Renal cortex interstitium (tissue), 11 donors: ENCODE results near the gene PTTG1IP. TPM values are rescaled to one million over a fixed set of nuclear protein-coding genes. Genes with fewer than 3 reads are reported as not detected.
"Not testable (repeated sequence)": the region's sequence is repeated elsewhere in the genome, so short reads cannot be mapped to it uniquely, and the experiment has no call there.

Experiments used
- DNase-seq, 11 donors: peaks; one replicate each; pipeline ENCODE4 v3.0.0-alpha.2; 2013; ENCODE audit warnings: low read depth in 9 of 11, low spot score in 4 of 11; ENCODE audit errors: extremely low read depth in 1 of 11
- polyA plus RNA-seq, 3 donors: library from polyadenylated mRNA; unstranded; fragments of 120-200 nt; gene quantifications; one replicate each; pipeline ENCODE4 v1.2.1, GENCODE V29; 2013; ENCODE audit not compliant: insufficient read length in 3 of 3

The PTTG1IP gene
- polyA plus RNA-seq, 3 donors = 260 to 299 (median 281) TPM

DNA sequence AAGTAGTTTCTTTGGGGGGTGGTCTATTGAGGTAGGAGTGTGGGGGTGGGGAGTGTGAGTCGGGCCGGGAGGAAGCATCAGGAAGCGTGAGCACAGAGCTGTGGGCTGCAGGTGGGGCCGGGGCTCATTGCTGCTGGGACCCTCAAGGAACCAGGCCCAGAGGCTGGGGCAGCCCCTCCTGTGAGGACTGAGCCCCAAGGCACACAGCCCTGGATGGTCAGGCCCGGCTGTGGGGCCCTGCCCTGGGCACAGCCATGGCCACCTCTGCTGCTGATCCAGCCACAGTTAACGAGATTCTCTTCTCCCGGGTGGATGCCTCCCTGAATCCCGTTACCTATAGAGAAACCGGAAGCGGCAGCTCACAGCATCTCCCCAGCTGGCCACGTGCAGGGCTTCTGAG is 32.7 kb downstream of the PTTG1IP start:
- no peak for DNase-seq

DNA sequence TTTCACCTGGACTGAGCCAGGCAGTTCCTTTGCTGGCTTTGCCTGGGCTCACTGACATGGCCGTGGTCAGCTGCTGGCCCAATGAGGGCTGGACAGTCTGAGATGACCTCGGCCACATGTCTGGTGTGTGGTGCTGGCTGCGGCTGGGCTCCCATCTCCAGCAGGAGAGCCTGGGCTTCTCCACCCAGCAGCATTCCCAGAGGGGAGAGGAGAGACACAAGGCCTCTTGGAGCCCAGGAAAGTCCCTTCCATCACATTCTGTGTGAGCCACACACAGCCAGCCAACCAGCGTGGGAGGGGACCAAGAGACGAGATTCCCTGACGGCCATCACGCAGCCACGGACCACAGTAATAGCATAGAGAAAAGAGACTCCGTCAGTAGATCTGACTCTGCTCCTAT is 34.5 kb downstream of the PTTG1IP start:
- no peak for DNase-seq

DNA sequence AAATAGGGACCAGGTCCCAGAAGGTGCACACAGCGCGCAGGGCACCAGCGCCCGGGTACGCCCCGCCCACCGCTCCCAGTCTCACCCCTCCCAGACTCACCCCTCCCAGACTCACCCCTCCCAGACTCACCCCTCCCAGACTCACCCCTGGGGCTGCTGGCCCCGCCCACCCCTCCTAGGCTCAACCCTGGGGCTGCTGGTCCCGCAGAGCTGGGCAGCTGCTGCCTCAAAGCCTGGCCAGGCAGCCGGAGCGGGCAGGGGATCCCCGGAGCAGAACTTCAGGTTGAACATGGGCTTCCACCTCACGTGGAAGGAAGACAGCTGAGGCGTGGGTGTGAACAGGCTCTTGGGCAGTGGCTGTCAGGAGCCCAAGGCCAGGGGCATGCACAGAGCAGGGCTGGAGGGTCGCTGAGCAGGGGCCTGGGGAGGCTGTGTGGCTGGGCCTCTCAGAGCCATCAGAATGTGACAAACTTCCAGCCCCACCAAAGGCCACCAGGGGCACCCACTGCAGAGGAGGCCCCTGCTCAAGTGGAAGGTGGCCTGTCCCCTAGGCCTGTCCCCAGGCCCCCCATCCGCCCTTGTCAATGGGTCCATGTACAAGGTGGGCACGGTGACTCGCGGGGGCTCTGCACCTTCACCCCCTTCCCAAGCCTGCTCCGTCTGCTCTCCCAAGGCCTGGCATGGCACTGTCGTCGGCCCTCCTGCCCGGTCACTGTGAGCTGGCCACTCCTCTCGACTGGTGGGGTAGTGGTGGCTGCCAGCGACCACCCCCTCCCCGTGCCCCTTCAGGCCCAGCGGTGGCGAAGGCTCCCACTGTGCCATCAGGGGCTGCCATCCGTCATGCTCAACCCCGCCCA is 35.2 kb downstream of the PTTG1IP start:
- DNase-seq = no peak

DNA sequence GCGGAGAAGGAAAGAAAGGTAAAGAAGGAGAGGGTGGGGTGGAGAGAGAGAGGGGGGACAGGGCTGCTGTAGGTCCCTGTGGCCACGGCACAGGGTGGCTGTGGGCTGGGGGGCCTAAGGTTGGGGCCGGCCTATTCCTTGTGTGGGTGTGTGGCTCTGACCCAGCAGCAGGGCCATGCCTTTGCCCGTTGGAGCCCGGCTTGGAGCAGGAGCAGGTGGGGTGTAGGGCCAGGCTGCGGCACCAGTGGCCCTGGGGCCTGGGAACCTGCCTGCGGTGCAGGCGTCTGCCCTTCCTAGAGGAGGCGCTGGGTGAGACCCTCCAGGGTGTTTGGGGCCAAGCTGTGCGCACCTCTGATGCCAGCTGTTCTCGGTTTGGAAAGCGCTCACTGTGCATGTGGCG is 36.0 kb downstream of the PTTG1IP start:
- no peak for DNase-seq

DNA sequence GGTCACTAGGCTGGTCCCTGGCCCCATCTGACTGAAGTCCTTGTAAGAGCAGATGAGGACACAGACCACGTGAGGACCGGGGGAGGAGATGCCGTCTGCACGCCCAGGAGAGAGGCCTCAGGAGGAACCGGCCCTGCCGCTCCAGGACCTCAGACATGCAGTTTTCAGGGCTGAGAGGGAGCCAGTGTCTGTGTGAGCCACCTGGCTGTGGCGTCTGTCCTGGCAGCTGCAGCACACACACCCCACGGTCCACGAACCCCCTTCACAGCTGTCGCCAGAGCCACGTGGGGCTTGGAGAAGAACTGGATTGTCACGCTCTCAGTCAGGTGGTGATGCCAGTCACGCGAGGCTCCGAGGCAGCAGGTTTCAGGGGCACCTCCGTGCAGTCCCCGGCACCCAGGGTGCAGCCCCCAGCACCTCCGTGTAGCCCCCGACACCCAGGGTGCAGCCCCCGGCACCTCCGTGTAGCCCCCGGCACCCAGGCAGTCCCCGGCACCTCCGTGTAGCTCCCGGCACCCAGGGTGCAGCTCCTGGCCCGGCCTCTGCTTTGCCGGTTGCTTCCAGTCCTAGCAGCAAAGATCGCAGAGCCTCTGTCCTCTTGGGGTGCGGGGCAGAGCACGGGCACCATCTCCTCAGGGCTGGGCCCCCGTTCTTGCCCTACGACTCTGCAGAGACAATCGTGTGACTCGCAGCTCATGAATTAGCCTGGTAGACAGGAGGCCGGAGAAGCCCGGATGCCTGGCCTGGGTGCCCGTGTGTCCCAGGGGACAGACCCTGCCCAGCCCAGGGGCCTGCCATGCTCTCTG is 36.6 kb downstream of the PTTG1IP start:
- DNase-seq = no peak

DNA sequence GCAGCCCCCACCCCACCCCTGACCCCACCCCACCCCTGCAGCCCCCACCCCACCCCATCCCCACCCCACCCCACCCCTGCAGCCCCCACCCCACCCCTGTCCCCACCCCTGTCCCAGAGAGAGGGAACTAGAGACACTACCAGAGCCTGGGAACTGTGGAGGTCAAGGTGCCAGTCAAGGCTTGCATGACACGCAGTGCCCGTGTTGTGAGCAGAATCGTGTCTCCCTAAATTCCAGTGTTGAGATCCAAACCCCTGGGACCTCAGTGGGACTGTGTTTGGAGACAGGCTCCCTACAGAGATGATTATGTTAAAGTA is 37.2 kb downstream of the PTTG1IP start:
- DNase-seq = no peak

DNA sequence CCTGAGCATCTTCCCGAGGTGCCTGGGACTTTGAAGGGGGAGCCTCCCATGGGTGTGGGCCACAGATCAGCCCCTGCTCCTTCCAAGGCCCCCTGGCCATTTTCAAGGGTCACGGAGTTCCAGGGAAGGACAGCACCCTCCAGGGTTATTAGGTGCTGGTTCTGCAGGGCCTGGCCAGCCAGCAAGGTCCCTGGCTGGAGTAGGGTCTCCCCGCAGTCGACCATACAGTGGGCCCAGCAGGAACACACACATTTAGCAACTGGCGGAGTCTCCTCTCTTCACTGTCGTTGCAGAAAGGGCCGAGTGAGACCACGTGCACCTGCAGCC is 37.9 kb downstream of the PTTG1IP start:
- no peak for DNase-seq

DNA sequence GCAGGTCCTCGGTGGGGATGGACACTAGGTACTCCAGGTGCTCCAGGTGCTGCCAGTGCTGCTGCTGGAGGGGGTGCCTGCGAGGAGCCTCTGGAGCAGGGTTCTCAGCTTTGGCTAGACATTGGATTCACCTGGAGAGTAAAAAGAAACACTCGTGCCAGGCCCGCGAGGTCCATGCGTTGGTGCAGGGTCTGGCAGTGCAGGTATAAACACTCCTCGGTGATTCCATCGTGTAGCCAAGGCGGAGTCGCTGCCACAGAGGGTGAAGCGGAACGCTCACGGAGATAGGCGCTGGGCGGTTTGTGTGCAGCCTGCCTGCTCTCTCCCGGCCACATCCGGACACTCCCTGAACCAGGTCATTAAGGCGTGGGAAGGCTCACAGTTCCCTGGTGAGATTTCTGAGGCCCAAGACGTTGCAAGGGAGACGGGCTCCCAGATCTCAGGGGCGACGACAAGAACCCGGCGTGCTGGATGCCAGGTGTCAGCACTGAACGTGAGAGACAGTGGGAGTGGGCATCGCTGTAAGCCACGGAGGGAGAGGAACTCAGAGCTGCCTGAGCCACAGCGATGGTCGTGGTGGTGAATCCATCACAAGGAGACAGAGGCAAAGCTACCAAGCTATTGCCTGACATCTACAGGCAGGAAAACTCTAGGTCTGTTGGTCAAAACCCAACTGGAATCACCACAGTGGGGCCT is 38.4 kb downstream of the PTTG1IP start:
- no peak for DNase-seq

DNA sequence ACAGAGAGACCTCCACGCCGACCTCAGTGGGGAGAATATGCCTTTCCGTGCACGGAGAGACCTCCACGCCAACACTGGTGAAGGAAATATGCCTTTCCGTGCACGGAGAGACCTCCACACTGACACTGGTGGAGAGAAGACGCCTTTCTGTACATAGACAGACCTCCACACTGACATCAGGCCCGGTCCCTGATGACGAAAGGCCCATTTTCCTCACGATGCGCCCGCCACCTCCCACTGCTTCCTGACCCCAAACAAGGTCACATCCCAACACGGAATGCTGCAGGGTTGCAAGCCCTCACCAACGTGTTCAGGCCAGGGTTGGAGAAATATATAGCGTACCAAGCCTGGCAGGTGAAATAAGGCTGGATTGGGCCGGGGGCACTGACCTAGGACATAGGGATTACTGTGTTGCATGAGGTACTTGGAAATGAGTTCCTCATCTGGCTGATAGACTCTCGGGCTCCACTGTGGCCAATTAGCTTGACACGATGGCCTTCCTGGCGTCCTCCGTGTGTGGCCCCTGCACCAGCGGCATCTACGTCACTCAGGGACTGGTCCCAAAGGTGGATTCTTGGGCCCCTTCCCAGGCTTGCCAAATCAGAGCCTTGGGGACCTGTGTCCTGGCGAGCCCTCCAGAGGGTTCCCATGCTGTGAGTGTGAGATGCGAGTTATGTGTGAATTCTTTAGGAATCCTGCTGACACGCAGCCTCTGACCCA is 39.1 kb downstream of the PTTG1IP start:
- no peak for DNase-seq

DNA sequence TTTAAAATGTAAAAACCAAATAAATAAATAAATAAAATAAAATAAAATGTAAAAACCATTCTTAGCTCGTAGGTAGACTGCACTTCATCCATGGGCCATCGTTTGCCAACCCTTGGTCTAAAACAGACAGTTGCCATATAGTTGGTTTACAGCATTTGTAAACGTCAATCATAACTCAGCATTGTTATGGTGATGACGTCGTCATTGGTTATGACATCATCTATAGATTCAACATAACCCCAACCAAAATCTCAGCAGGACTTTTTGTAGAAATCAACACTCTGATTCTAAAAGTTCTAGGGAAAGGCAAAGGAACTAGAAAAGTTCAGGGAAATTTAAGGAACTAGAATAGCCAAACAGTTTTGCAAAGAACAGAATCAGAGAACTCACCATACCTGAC is 39.8 kb downstream of the PTTG1IP start:
- no peak for DNase-seq

DNA sequence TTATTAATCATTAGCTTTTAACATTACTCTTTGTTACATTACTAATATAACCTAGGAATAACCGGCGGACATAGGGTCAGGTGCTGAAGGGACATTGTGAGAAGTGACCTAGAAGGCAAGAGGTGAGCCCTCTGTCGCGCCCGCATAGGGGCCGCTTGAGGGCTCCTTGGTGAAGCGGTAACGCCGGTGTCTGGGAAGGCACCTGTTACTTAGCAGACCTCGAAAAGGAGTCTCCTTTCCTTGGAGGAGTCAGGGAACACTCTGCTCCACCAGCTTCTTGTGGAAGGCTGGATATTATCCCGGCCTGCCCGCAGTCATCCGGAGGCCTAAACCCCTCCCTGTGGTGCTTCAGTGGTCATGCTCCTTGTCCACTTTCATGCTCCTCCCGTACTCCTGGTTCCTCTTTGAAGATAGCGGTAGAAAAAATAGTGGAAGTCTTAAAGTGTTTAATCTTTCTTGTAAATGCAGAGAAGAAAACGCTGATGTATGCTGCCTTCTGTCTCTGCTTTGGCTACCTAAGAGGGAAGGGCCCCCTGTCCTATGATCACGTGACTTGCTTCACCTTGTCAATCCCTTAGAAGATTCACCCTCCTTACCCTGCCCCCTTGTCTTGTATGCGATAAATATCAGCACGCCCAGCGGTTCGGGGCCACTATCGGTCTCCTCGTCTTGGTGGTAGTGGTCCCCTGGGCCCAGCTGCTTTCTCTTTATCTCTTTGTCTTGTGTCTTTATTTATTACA is 40.8 kb downstream of the PTTG1IP start:
- DNase-seq = not testable (repeated sequence)

DNA sequence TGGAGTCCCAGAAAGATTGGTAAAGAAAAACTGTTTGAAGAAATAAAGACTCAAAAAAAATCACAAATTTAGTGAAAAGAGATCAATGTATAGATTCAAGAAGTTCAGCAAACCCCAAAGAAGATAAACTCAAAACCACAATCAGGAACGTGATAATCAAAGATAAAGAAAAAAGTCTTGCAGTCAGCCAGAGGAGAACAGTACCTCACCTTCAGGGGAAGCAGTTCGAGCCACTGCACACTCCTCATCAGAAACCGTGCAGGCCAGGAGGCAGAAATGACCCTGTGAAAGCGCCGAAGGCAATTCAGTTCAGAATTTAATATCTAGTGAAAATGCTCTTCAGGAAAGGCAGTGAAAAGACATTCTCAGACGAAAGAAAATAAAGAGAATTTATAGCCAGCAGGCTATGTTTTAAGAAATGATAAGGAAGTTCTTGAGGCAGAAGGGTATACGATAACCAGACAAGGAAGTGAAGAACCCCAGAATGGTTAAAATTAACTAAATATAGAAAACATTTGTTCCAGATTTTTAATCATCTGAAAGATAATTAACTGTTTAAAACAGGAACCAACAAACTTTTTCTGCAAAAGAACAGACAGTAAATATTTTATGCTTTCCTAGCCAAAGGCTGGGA is 42.1 kb downstream of the PTTG1IP start:
- DNase-seq = no peak

DNA sequence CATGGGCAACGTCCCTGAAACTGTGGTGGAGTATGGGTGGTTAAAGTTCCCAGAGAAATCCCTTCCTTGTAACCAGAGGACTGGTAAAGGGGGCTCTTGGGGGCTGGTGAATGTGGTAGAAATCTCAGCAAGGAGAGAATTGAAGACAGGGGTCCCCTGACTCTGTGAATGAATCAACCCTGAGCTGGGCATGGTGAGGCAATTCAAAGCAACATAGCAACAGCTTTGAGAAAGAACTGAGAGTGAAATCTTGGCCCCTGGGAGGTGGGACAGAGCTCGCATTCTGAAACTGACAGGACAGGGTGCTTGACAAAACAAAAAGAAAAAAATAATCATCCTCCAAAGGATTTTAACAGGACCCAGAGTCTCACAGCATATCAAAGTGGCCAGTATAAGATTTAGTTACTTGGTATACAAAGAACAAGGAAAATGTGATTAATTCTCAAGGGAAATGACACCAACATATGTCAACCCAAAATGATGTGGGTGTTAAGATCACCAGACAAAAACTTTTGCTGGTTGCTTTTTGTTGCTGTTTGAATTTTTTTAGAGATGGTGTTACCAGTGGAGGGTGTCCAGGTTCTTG is 43.9 kb downstream of the PTTG1IP start:
- no peak for DNase-seq

DNA sequence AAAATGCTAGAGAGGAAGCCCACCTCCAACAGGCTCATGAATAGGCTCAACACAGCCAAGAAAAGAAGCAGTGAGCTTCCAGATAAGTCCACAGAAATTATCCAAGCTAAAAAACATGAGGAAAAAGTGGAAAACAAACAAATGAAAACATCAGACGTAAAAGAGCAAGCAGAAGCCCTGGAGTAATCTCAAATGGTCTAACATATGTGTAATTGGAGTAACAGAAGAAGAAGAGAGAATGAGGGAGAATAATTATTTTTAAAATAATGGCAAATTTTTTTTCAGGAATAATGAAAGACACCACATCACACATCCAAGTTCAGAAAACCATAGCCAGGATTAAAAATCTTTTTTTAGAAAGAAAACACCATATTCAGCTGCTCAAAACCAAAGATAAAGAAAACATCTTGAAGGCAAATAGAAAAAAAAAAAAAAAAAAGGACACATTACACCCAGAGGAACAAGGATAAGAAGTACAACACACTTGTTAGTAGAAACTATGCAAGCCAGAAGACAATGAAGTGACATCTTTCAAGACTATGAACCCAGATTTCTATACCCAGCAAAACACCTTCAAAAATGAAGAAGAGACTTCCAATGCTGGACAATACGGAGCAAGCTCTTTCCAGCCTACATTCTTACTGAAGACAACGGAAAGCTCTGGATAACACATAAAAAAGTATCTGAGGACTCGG is 45.0 kb downstream of the PTTG1IP start:
- DNase-seq = no peak

DNA sequence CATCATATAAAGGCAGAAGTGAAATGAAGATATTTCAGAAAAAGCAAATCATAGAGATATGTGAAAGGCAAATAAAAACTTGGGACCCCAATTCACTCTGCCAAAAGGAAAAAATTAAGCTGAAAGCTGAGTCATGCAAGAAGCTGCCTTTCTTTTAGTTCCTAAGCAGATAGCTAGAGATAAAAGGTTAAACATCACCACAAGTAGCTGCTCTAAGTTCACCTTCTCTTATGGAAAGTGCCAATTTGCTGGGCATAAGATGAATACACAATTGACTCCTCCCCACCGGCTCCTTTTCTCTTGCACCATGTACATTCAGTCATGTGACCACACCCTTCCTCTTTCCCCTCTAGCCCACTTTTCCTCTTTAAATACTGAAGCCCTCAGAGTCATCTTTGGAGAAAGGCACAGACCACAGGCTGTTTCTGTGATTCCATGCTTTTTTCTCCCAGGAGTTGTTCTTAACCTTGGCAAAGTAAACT is 50.3 kb downstream of the PTTG1IP start:
- DNase-seq = no peak

DNA sequence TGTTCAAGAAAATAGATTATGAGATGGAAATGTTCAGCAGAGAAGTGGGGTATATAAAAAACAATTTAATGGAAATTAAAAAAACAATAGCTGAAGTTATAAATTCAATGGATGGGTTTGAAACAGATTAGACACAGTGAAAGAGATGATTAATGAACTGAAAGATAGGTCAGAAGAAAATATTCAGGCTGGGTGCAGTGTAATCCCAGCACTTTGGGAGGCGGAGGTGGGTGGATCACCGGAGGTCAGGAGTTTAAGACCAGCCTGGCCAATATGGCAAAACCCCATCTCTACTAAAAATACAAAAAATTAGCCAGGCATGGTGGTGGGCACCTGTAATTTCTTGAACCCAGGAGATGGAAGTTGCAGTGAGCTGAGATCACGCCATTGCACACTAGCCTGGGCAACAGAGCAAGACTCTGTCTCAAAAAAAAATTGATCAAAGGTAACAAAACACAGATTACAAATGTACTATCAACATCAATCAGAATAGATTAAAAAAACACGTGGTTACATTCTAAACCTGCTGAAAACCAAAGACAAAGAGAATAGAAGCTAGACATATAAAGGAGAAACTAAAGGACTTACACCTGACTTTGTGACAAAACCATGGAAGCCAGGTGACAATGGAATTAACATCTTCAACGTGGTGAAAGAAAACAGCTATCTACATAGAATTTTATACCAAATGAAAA is 50.9 kb downstream of the PTTG1IP start:
- no peak for DNase-seq

DNA sequence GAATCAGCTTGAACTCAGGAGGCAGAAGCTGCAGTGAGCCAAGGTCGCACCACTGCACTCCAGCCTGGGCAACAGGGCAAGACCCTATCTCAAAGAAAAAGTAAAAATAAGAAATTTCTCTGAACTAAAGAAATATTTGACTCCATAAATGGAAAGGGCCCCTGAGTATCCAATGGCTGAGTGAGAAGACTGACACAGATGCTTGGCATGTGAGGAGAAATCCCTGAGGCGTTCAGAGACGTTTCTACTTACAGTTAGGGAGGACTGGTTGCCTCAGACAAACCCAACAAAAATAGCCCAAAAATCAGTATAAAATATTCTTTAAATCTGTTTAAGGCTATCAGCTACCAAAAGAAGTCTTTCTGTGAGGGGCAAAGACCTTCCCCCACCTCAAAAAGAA is 52.6 kb downstream of the PTTG1IP start:
- DNase-seq = no peak
